Measurements from ENCODE around the gene P3R3URF.
A peak's percentile ranks its signal among the peaks of the same experiment; 100 is the strongest.

Gene P3R3URF

DNA sequence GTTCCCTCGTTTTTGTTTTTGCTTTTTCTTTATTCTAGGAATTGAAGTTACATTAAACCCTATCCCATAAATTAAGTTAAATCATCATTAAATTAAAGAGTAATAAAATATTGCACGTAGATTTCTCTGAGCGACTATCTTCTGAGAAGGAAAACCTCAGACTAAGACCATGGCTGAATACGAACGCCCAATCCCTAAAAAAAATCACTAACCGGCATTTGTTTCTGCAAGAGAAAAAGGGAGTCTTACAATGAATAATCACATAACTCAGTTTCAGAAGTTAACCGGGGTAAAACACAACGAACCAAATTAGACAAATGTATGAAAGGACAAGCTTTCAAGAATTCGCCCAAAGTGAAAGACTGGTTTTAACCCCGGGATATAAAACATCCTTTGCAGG lies 45.2 kb downstream of the P3R3URF start:
- Histone ChIP-seq H3K27me3 (no peaks in the 10 kb centered on the region), H3K4me3 (peak overlapping the region; percentile 68 to 70), H3K4me1 (peaks cover 0 to 35% (median 16%) of the 10 kb centered on the region in 4 donors), H3K36me3 (no peaks in the 10 kb centered on the region), H3K27ac (peak overlapping the region; percentile 91 to 93), H3K9me3 (no peaks in the 10 kb centered on the region)
- TF ChIP-seq, protein P1, sequence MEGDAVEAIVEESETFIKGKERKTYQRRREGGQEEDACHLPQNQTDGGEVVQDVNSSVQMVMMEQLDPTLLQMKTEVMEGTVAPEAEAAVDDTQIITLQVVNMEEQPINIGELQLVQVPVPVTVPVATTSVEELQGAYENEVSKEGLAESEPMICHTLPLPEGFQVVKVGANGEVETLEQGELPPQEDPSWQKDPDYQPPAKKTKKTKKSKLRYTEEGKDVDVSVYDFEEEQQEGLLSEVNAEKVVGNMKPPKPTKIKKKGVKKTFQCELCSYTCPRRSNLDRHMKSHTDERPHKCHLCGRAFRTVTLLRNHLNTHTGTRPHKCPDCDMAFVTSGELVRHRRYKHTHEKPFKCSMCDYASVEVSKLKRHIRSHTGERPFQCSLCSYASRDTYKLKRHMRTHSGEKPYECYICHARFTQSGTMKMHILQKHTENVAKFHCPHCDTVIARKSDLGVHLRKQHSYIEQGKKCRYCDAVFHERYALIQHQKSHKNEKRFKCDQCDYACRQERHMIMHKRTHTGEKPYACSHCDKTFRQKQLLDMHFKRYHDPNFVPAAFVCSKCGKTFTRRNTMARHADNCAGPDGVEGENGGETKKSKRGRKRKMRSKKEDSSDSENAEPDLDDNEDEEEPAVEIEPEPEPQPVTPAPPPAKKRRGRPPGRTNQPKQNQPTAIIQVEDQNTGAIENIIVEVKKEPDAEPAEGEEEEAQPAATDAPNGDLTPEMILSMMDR (IDR thresholded peaks at IDR 0.05), result no peak
- intact Hi-C loops (cut with DNase I; ENCODE audit: low total_unique reads), result no loop called here
- no peak for DNase-seq

DNA sequence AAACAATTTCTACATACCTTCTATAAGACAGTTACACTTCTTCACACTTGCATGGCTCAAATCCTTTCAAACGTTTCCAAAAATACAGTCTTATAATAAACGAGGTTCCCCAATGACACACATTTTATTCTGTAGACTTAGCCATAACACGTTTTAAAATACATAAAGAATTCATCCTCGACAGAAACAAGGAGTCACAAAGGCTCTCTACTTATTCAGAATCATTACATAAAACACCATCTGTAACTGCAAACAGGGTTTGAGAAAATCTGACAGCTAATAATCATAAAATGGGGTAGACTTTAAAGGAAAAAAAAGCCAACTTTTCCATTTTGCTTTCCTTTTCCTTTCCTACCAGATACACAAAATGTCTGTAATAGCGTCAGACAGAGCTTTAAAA lies 45.7 kb downstream of the P3R3URF start:
- peak overlapping the region; percentile 91 to 93 for H3K27ac ChIP-seq
- peak overlapping the region; percentile 68 to 70 for H3K4me3 ChIP-seq
- no peaks in the 10 kb centered on the region for H3K36me3 ChIP-seq
- peaks cover 0 to 30% (median 16%) of the 10 kb centered on the region in 4 donors for H3K4me1 ChIP-seq
- H3K9me3 ChIP-seq, result no peaks in the 10 kb centered on the region
- TF ChIP-seq, protein P1 (IDR thresholded peaks at IDR 0.05), result no peak
- no peak for DNase-seq
- intact Hi-C loops (cut with DNase I; ENCODE audit: low total_unique reads), result no loop called here
- no peaks in the 10 kb centered on the region for H3K27me3 ChIP-seq

DNA sequence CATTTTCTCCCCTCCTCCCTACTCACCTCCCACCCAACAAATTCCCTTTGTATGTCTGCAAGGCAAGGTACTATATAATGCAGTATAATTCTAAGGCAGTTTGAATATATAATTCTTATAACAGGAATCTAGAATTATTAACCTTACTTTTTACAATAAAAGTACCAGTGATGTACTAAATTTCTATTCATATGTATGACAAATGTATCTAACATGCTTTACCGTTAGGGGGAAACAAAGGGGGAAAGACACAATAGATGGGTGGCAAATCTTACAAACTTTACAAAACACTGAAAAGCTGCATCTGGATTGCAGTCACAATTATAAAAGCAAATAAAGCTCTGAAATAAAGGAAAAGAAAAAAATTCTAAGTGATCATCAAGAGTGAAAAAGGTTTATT lies 46.2 kb downstream of the P3R3URF start:
- peak overlapping the region; percentile 68 to 70 for H3K4me3 ChIP-seq

DNA sequence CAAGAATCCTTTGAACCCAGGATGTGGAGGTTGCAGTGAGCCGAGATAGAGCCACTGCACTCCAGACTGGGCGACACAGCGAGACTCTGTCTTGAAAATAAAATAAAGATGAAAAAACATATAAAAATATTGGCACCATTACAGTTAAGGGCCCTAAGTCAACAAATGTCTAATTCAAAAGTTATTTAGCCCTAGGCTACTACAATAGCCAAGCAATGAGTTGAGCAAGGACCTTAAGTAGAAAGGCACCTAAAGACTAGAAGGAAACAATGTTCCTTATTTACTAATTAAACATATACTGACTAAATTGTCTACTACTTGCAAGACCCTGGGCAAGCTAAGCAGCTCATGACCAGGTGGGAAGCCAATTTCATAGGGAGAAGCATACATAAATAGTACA lies 47.9 kb downstream of the P3R3URF start:
- H3K4me1 ChIP-seq, result peaks cover 0 to 7% (median 1%) of the 10 kb centered on the region in 4 donors
- H3K27ac ChIP-seq, result no peak overlapping the region
- TF ChIP-seq, protein P1 (IDR thresholded peaks at IDR 0.05), result no peak
- H3K9me3 ChIP-seq, result no peaks in the 10 kb centered on the region
- intact Hi-C loops (cut with DNase I; ENCODE audit: low total_unique reads), result no loop called here
- no peak for DNase-seq
- no peaks in the 10 kb centered on the region for H3K27me3 ChIP-seq
- H3K36me3 ChIP-seq, result no peaks in the 10 kb centered on the region
- no peak overlapping the region for H3K4me3 ChIP-seq

More for the DNA sequence above, 46.2 kb downstream of the P3R3URF start:
- no peaks in the 10 kb centered on the region for H3K9me3 ChIP-seq
- TF ChIP-seq, protein P1 (IDR thresholded peaks at IDR 0.05), result no peak
- no peaks in the 10 kb centered on the region for H3K27me3 ChIP-seq
- peaks cover 0 to 25% (median 14%) of the 10 kb centered on the region in 4 donors for H3K4me1 ChIP-seq
- no peak for DNase-seq
- no peak overlapping the region for H3K27ac ChIP-seq
- intact Hi-C loops (cut with DNase I; ENCODE audit: low total_unique reads), result no loop called here
- H3K36me3 ChIP-seq, result no peaks in the 10 kb centered on the region
